NCI-H446 treated with DMSO at 0.1 percent for 48 hours (cell line): Measurements from ENCODE around the gene KCNC1.

Source experiments
- DNase-seq: peaks from one replicate; lab custom pipeline; 2025; lab: John Stamatoyannopoulos, UW

KCNC1 gene

GRCh38 chr11:17716807-17717206 is 17.8 kb upstream of the KCNC1 start:
- DNase-seq, result no peak

- no peak for DNase-seq
Observed at GRCh38 chr11:17718015-17718414, 16.6 kb upstream of the KCNC1 start.

- no peak for DNase-seq
Observed at GRCh38 chr11:17718510-17718962, 16.0 kb upstream of the KCNC1 start.

- no peak for DNase-seq
Observed at GRCh38 chr11:17719028-17719937, 15.3 kb upstream of the KCNC1 start, which contains the start of gene MYOD1. Gene MYOD1 (plus strand): TSS chr11:17719571. CDS start chr11:17719783, 212 bp downstream.

- DNase-seq, result no peak
Observed at GRCh38 chr11:17719938-17720795, 14.4 kb upstream of the KCNC1 start.

- no peak for DNase-seq
Observed at GRCh38 chr11:17720796-17721171, 13.8 kb upstream of the KCNC1 start.

- no peak for DNase-seq
Observed at GRCh38 chr11:17721242-17721999, 13.2 kb upstream of the KCNC1 start.

- DNase-seq, result no peak
Observed at GRCh38 chr11:17722000-17722643, 12.5 kb upstream of the KCNC1 start.

- no peak for DNase-seq
Observed at GRCh38 chr11:17724020-17724908, 10.3 kb upstream of the KCNC1 start.

- DNase-seq, result no peak
Observed at GRCh38 chr11:17725174-17725573, 9.4 kb upstream of the KCNC1 start.

- DNase-seq, result no peak
Observed at GRCh38 chr11:17730137-17730536, 4.4 kb upstream of the KCNC1 start.

GRCh38 chr11:17730608-17731462 is 3.7 kb upstream of the KCNC1 start:
- DNase-seq, result peak; percentile 84

GRCh38 chr11:17733261-17733660 is 1.3 kb upstream of the KCNC1 start:
- DNase-seq, result no peak

GRCh38 chr11:17734986-17735817 is 621 bp downstream of the KCNC1 start:
- DNase-seq, result peak; percentile 4

GRCh38 chr11:17735818-17736578 is 1.4 kb downstream of the KCNC1 start:
- DNase-seq, result no peak

- DNase-seq, result no peak
Observed at GRCh38 chr11:17736579-17736893, 2.0 kb downstream of the KCNC1 start.

GRCh38 chr11:17736930-17737817 is 2.6 kb downstream of the KCNC1 start:
- DNase-seq, result no peak
